ENCODE results near the gene RTN4.

DNA sequence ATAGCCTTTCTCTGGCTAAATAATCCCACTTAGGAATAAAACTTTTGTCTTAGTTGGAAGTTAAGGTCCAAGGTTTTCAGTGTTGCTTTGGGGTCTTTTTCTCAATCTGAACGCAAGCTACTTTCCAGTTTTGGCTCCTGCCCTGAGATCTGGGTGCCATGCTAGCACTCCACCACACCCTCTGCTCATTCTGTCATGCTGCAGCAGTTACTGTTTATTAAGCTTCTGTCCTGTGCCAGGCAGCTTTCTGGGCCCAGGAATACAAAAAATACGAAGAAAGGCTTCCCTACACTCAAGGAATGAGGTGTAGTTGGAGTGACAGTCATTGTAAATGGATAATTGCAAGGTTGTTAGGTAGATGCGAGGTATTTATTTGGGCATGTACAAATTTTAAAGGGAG, 46.3 kb upstream of the RTN4 start:
- TF ChIP-seq FOXM1 (IDR thresholded peaks at IDR 0.05; ENCODE audit: borderline replicate concordance) = no peak
- TF ChIP-seq NFRKB (IDR thresholded peaks at IDR 0.05) = no peak
- no peak for TF ChIP-seq SP1 (IDR thresholded peaks at IDR 0.05)

All from HEK293T (cell line).